Body of pancreas (tissue), 4 donors: ENCODE results near the gene RPS27L.

ENCODE experiments used
- POLR2A ChIP-seq, 3 donors: fragments of 450-650 bp; IDR thresholded peaks; one replicate each; pipeline ENCODE4 v1.6.1; 2016; ENCODE audit warnings: antibody characterized with exemption in 3 of 3, mild to moderate bottlenecking in 2 of 3
- TF ChIP-seq, protein P1 (sequence below), 7 experiments: fragments of 450-650 bp in 4 of 7; fragments of 200-600 bp in 3 of 7; sonication (generic) in 3 of 7; IDR thresholded peaks; one replicate each; pipeline ENCODE4 v1.5.1; 2016 to 2019; ENCODE audit warnings: antibody characterized with exemption in 7 of 7

DNA sequence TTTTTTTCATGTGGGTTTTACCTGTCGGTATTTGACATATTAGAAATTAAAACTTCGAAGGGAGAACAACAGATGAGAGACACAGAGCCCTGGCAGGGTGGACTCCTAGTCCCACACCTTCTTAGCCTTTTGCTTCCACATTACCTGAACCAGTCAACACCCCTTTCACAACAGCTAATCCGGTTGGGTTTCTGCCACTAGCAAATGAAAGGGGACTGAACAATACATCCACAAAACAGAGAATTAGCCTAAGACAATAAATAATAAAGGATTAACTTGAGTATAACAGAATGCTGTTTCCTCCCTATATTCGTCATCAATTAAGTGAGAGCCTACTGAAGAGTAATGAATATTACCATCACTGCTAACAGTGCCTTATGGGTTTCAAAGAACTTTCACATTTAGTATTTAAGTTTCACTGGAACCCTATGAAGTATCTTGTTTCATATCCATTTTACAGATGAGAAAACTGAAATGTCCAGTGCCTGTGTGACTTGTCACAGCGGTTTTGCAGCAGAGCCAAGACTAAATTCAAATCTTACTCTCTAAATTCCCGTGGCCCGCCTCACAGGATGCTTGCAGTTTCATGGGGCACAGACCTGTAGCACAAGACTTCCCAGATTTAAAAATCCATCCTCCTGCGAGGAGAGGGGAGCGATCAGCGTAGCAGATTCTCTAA, 31.1 kb upstream of the RPS27L start:
- no peak for TF ChIP-seq POLR2A (IDR thresholded peaks at IDR 0.05)
- TF ChIP-seq, protein P1, sequence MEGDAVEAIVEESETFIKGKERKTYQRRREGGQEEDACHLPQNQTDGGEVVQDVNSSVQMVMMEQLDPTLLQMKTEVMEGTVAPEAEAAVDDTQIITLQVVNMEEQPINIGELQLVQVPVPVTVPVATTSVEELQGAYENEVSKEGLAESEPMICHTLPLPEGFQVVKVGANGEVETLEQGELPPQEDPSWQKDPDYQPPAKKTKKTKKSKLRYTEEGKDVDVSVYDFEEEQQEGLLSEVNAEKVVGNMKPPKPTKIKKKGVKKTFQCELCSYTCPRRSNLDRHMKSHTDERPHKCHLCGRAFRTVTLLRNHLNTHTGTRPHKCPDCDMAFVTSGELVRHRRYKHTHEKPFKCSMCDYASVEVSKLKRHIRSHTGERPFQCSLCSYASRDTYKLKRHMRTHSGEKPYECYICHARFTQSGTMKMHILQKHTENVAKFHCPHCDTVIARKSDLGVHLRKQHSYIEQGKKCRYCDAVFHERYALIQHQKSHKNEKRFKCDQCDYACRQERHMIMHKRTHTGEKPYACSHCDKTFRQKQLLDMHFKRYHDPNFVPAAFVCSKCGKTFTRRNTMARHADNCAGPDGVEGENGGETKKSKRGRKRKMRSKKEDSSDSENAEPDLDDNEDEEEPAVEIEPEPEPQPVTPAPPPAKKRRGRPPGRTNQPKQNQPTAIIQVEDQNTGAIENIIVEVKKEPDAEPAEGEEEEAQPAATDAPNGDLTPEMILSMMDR (IDR thresholded peaks at IDR 0.05) = no peak
